Body of pancreas (tissue), 4 donors: ENCODE data around the gene AMHR2.

Source experiments
- POLR2A ChIP-seq, 3 donors: fragments of 450-650 bp; IDR thresholded peaks; one replicate each; pipeline ENCODE4 v1.6.1; 2016; ENCODE audit warnings: antibody characterized with exemption in 3 of 3, mild to moderate bottlenecking in 2 of 3
- TF ChIP-seq, protein P1 (sequence below), 7 experiments: fragments of 450-650 bp in 4 of 7; fragments of 200-600 bp in 3 of 7; sonication (generic) in 3 of 7; IDR thresholded peaks; one replicate each; pipeline ENCODE4 v1.5.1; 2016 to 2019; ENCODE audit warnings: antibody characterized with exemption in 7 of 7

- TF ChIP-seq, protein P1, sequence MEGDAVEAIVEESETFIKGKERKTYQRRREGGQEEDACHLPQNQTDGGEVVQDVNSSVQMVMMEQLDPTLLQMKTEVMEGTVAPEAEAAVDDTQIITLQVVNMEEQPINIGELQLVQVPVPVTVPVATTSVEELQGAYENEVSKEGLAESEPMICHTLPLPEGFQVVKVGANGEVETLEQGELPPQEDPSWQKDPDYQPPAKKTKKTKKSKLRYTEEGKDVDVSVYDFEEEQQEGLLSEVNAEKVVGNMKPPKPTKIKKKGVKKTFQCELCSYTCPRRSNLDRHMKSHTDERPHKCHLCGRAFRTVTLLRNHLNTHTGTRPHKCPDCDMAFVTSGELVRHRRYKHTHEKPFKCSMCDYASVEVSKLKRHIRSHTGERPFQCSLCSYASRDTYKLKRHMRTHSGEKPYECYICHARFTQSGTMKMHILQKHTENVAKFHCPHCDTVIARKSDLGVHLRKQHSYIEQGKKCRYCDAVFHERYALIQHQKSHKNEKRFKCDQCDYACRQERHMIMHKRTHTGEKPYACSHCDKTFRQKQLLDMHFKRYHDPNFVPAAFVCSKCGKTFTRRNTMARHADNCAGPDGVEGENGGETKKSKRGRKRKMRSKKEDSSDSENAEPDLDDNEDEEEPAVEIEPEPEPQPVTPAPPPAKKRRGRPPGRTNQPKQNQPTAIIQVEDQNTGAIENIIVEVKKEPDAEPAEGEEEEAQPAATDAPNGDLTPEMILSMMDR (IDR thresholded peaks at IDR 0.05): no peak
- no peak for TF ChIP-seq POLR2A (IDR thresholded peaks at IDR 0.05)
Measured at GRCh38 chr12:53431187-53431586, 7.5 kb downstream of the AMHR2 start.
